Stimulated activated CD8-positive, alpha-beta memory T cell treated with anti-CD3 and anti-CD28 coated beads, Interleukin-12 subunit alpha, Interleukin-12 subunit beta, amount 100 ng/mL, for 1 hour (primary cell): Measurements from ENCODE around the gene PHKA1.
"Not testable (repeated sequence)": the region's sequence is repeated elsewhere in the genome, so short reads cannot be mapped to it uniquely, and the experiment has no call there.

Experiments used
- DNase-seq: peaks from one replicate; pipeline ENCODE4 v3.0.0-alpha.2; 2020; ENCODE audit warnings: low read depth

PHKA1 gene

DNA sequence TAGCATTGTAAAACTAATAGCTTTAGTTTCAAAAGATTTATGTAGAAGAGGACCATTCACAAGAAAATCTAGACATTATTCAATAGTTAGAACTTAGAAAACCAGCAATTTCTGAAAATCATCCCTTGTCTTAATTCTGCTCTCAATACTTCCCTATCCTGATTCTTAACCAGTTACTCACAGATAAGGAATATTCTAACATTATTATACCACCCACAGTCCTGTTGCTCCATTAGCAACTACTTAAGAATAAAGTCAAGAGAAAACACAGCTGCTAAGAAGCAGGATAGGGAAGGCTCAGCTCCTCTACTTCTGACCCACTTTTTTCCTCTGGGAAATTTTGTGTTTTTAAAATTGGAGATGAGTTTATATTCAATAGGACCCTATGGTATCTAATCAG, 47.7 kb downstream of the PHKA1 start:
- DNase-seq: no peak

DNA sequence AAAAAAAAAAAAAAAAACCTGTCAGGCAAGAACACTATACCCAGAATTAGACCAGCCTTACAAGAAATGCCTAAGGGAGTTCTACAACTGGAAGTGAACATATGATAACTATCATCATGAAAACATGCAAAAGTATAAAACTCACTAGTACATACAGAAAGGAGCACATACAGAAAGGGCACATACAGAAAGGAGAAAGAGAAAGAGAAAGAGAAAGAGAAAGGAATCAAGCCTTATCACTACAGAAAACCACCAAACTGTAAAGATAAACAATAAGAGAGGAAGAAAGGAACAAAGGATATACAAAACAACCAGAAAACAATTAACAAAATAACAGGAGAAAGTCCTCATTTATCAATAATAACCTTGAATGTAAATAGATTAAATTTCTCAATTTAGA, 50.4 kb downstream of the PHKA1 start:
- DNase-seq: no peak

DNA sequence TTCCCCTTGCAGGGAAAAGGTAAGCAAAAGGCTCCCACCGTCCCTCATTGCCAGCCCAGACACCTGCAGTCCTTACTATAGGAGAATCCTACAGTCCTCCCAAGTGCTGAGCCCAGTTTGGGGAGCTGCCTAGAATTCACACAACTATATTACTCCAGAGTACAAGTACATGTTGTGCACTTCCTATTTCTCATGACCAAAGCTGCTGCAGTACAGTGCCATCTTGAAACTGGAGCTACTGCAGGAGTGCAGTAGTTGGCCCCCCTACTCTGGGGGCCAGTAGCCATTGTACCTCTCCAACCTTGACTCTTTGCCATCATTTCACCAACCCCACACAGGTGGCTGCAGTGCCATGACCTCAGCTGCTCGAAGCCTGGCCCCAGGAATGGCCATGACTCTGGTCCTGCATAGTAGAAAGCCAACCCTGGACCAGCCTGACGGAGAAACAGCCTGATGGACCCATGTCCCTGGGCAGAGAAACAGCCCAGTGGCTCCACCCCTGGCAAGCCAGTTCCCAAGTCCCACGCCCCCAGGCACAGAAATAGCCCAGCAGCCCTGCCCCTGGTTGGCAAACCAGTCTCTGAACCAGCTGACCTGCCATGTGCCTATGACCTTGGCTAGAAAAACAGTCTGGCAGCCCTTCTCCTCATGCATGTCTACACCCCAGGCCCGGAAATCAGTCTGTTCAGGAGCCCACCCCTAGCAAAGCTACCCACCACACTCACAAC, 51.9 kb downstream of the PHKA1 start:
- no peak for DNase-seq

DNA sequence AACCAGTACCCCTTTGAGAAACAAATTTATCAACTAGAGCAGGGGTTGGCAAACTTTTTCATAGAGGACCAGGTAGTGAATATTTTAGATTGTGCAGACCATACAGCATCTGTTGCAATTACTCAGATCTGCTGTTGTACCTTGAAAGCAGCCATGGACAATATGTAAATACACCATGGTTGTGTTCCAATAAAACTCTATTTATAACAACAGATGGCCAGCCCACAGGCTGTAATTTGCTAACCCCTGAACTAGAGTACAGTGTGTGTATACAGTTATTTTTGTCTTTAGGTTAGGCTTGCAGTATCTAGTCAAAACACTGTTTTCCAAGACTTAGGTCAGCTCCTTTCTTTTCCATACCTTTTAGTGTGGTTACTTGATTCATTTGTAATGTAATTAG, 54.4 kb downstream of the PHKA1 start:
- no peak for DNase-seq

DNA sequence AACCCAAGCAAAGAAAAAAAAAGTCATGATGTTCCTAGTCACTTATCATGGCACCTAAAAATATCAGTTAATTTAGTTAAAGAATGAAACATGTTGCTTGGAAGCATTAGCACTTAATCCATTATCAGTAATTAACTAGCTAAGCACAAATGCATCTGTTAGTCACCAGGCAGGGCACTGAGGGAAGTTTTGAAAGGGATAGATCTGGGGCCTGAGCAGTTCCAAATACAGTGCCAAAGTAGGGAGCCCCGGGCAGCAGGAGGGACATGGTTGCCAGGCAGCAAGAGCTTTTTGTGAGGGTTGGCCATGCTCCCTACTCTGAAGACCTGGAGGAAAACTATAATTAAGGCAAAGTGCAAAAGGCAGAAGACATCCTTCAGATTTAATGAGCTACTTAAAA, 62.0 kb downstream of the PHKA1 start:
- no peak for DNase-seq

DNA sequence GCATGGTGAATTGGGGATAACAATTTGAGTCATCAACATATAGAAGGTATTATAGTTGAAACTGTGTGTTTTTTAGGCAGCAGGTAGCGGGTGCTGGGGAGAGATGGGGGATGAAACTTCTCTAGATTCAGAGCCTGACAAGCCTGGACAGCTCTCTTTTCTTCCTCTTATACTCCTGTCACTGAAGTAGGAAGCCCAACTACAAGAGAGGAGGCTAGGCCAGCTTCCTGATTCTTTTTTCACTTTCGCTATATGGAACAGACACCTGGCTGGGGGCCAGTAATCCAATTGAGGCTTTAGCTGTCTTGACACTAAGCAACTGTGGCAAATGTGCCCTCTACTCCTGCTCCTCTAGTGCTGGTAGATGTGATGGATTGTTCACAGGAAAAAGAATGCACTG, 69.2 kb downstream of the PHKA1 start:
- no peak for DNase-seq

DNA sequence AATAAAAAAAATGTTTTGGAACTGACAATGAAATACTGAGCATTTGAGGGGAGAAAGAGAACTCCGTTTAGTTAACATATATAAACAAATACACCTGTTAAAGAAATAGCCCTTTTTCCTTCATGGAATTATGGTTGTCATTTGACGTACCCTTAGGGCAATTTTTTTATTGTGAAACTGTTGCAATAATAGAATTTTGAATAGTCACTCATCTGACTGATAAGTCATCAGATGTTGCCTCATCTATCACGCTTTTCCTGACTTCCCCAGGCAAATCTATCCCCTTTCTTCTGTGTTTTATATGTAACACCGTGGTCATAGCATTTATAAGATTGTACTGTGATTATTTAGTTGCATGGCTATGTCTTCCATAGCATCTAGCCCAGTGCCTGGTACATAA, 72.5 kb downstream of the PHKA1 start:
- DNase-seq: no peak

DNA sequence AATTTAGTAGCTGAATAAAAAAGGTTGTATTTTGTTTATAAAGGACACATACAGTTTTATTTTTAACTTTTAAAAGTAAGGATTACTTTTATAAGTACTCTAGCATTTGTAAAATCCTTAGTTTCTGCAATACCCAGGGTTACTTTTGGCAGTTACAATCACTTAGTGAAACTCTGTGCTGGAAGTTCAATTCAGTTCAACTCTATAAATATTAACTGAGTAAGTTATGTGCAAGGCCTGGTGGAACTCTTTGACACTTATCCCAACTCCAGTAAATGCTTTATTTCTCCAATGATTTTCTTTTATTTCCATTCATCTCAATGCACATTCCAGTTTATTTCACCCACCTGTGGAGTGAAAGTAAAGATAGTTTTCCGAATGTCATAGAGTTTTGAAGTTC, 78.2 kb downstream of the PHKA1 start:
- no peak for DNase-seq

DNA sequence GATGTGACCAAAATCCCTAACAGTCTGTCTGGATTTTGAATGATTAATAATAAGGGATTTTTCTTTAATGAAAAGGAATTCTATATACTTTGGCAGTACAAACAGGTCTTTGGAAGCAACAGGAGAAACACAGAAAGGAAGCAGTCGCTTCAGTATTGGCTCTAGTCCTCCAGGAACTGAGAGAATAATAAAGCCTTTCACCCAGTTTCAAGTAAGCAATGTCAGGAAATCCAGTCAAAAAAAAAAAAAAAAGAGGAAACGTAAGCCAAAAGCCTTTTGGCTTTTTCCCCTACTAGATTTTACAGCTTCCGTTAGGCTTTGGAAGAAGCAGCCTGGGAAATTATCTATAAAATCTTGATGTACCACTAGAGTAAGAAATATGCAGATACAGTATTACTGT, 79.8 kb downstream of the PHKA1 start:
- DNase-seq: no peak

DNA sequence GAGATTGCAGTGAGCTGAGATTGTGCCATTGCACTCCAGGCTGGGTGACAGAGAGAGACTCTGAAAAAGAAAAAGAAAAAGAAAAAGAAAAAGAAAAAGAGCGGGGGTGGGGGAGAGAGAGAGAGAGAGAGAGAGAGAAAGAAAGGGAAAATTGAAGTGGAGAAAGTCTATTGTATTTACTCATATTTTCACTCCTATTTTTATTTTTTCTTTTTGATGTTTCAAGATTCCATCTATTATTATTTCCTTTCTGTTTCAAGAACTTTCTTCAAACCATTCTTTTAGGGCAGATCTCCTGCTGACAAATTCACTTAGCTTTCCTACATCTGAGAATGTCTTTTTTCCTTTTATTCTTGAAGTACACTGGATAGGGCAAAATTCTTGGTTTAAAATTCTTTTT, 83.9 kb downstream of the PHKA1 start:
- DNase-seq: no peak

DNA sequence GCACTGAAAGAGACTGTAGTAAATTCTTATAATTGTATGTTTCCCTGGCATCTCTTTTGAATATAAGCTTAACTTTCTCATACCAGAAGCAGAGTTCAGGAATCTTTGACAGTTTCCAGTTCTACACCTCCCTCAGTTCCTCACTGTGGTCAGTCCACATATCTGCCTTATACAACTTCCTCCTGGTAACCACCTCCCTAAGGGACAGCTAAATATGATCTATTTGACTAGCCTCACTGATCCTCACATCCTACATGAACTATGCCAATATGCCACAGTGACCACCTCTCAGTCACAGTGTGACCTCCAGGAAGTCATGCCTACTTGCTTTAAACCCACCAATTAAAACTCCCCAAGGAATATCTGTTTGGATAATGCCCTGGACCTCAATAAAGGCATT, 89.9 kb downstream of the PHKA1 start:
- DNase-seq: no peak

DNA sequence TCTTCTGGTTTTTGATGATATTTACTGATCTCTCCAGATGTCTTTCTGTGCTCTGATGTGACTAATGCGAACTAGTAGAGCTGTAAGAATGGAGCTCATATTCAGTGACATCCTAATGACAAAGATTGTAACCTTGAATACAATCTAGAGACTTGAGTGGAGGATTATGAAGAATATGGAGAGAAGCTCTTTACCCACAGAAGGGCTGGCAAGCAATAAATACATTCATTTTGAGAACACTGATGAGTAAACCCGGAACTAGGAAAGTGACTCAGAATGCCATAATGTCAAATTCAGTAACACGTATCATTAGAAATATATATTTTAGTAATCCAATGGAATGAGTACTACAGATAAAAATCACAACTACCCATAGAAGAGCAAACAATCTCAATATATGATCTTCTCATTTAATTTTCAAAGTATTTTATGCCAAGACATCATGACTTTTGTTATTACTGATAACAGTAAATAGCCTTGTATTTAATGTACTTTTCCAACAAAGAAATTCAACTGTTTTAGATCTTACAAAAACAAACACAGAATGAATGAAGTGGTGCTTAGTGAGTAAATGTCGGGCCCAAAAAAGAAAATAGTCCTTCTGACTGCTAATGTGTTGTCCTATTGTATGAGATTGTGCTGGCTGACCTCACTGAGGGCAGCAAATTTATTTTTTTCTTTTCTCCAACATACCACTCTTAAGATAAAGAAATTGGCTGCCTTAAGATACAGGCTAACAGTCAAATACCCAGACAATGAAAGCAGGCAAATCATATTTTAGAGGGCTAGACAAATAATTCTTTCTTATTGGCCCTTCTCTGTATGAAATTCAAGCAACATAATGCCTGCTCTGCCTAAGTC, 92.3 kb downstream of the PHKA1 start:
- DNase-seq: no peak

DNA sequence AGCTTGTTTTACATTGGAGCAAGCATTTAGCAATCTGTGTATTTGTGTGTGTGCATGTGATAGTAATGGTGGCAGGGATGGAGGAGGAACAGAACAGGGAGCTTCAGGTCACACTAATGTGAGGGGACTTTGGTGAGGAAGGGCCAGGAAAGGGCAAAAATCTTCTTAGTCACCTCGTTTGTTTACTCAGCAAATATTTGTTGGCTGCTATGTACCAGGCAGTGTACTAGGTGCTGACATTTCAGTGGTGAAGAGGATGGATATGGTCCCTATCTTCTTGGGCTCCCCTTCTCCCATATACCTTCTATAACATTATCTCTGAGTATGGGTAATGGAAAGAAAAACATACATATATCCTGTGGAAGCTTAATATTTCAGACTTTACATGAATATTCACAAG, 92.9 kb downstream of the PHKA1 start:
- DNase-seq: no peak

DNA sequence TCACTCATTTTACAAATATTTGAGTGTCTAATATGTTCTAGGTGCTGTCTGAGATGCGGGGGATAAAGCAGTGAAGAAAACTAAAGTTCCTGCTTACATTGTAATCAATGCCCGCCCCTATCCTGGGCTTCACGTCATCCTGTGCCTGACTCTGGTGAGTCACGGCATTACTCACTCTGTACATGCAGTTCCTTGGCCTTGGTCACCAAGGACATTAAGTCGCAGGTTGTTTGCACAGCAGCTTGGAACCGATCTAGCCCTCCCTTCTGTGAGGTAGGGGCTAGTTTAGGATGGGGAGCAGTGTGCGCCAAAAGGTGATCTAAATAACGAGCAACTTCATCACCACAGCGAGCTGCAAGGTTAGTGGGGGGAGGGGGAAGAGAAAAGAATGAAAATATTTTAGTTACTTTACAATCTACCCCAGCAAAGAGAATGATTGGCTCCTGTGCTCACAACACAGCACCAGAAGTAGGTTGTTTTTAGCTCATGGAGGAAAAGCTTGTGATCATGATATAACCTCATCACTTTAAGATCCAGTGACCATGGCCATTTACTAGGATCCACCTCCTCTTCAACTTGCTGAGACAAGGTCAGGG, 93.5 kb downstream of the PHKA1 start:
- DNase-seq: no peak

DNA sequence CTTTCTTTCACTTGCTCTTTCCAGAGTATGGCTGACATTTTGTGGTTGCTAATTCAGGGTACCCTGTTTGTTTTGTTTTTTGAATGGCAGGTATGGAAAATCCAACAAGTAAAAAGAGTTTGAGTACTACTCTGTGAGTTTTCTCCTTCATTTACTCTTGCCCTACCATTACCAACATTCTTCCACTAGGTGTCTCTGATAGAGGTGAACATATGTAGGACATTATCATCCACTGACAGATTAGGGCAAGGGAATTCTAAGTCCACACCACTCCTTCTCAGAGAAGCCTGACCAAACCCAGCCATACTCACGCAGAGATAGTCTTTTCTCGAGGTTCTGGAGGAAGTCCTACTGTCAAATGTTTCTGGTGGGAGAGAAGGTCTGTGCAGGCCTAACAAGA, 104.8 kb downstream of the PHKA1 start:
- no peak for DNase-seq

DNA sequence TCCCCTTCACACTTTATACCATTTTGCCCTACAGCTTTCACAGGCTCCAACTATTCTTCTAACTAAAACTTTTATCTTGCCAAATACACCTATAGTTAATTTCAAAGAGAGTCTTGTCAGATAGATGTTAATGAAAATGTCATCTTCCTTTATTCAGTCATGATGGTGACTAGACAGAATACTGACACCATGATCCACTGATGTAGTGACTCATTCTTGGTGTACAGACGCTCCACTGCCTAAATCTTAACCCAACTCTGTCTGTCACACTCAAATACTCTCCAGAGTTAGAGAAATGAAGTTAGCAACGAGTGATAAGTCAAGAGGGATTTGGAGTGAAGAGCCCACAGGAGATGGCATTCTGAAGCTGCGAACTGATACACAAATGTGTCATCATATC, 109.4 kb downstream of the PHKA1 start:
- no peak for DNase-seq

DNA sequence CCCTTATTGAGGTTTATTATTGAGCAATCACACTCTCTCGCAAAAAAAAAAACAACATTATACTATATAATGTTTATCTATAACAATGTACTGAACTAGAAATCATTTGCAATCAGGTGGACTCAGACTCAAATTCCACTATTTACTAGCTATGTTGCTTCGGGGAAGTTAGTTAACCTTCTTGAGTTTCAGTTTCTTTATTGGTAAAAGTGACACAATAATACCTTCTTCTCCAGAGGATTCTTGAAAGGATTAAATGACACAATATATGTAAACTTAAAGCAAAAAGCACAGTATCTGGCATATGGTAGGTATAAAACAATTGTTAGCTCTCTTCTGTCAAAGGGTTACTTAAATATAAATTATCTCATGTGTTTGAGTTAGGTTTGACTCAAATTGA, 110.0 kb downstream of the PHKA1 start:
- no peak for DNase-seq

DNA sequence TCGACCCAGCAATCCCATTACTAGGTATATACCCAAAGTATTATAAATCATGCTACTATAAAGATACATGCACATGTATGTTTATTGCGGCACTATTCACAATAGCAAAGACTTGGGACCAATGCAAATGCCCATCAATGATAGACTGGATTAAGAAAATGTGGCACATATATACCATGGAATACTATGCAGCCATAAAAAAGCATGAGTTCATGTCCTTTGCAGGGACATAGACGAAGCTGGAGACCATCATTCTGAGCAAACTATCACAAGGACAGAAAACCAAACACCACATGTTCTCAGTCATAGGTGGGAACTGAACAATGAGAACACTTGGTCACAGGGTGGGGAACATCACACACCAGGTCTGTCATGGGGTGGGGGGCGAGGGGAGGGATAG, 123.1 kb downstream of the PHKA1 start:
- DNase-seq: not testable (repeated sequence)

DNA sequence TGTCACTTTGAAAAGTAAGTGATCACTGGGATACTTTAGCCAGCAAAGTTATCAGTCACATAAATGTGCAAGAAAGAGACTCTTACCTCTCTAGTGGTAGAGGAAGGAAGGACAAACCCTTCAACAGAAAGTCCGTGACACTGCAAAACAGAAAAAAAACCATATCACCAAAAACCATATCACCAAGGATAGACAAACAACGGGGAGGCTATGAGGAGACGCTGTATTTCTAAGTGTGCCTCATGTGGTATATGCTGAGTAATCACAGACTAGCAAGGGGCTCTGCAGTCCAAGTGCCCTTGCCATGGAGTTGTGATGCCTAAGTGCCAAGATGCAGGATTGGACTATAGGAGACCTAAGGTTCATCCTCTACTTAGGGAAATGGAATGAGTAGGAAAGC, 129.9 kb downstream of the PHKA1 start:
- no peak for DNase-seq

DNA sequence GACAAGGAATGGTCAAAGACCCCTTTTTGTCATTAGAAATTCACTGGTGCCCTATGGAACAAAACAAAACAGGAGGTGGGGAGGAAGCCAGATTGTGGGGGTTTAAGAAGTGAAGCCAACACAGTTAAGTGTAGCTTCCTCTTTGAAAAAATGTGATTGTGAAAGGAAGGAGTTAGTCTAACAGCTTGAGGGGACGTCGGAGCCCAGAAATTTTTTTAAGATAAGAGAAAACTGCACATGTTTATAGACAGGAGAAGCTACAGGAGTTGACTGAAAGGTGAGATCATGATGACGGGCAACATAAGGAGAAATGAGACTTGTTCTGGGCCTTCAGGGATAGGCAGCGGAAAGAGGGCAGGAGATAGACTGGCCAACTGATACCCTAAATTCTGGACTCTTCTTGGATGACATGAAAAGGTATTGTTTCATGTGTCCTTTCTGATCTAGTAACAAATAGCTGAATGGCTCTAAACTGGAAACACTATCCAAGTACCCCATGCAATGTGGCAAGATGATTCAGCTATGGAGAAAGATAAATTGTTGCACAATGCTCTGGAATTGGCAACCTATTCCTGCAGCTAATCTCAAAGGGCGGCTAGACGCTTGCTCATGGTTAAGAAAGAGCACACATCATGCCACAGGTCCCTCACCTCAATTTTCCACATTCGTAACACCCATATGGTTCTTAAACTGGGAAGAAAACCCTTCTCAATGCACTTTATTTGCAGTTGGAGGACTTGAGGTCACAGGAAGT, 137.8 kb downstream of the PHKA1 start:
- DNase-seq: no peak

DNA sequence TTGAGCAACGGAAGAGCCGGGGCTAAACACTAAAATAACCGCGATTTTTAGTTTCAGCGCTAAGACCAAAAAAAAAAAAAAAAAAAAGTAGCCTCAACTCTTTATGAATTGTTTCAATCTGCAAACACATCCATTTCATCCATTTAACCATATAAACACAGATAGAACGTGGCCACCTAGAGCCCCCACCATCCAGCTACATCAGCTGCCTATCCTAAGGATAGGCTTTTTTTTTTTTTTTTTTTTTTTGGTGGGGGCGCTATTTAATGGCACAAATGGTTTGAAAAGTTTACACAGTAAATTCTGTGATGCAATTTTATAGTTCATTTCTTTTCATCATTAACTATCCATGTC, 141.0 kb downstream of the PHKA1 start:
- DNase-seq: no peak

DNA sequence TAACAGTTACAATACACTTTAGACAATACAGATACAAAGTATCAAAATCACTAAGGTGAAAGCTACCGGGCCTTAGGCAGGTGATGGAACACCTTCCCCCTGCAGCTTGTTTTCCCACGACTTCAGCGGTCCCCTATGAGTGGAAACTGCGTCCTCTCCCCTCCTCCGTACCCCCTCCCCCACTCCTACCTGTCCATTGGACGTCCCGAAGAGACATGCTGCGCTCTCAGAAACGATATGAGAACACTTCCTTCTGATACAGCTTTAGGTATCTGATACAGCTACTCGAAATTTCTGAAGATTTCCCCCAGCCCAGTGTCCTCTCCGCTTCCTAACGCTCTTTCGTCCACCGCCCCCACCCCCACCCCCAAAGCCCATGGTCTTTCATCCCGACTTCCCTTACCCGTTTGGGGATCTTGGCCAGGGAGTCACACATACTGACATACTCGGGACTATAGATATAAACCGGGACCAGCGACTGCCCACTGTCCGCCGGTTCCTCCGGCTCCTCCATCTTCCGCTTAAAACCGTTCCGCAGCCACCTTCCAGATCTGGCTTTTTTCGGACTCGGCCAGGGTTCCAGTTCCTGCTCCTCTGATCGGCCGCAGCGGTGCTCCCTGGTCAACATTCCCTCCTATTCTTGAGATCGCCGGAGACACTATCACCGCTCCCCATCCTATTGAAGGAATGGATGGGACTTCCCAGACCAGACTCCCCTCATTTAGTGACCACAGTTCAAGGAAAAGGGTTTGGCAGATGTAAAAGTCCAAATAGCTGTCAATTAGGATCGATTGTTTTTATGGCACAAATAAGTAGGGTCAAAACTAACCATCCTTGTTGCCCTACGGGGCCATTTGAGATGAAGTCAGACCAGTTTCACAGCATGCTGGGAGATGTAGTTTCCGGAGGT, 141.6 kb downstream of the PHKA1 start, which contains the start of gene HDAC8:
TSS of gene HDAC8 (minus strand) at position 596 of the 910 bp plus-strand sequence. CDS start at position 514, 82 bp downstream.
- no peak for DNase-seq
